Measurements from ENCODE around the gene NAALAD2. TPM values are rescaled to one million over a fixed set of nuclear protein-coding genes. Genes with fewer than 3 reads are reported as not detected.

Gene NAALAD2
- total RNA-seq, 1 experiment from 2014 or later, result 1.3 TPM

DNA sequence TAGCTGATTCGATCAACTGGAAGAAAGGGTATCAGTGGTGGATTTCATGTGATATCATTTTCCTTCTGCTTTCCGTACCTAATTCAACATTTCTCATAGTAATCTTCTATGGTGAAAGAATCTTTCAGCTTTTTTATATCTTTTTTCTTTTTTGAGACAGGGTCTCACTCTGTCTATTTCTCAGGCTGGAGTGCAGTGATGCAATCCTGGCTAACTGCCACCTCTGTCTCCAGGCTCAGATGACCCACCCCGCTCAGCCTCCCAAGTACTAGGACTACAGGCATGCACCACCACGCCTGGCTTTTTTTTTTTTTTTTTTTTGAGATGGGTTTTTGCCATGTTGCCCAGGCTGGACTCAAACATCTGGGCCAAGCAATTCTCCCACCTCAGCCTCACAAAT lies 107.0 kb downstream of the NAALAD2 start:
- DNase-seq (ENCODE audit: low read depth), result no peak

Small RNA genes lying within 50 kb of the gene (small RNA-seq; reads per million reads assigned to genes)
- gene RF00275, result not detected

Other genes starting within 250 kb of the NAALAD2 start
- not detected in 2 replicates for gene TRIM49D1, start 212.4 kb upstream of the NAALAD2 start, total RNA-seq (2014; rRNA removed; shearing (Covaris generic))
- not detected in 2 replicates for gene TRIM49D2, start 210.6 kb upstream of the NAALAD2 start, total RNA-seq (2014; rRNA removed; shearing (Covaris generic))
- not detected in 2 replicates for gene TRIM64, start 168.6 kb upstream of the NAALAD2 start, total RNA-seq (2014; rRNA removed; shearing (Covaris generic))
- gene TRIM49C, start 103.6 kb upstream of the NAALAD2 start, total RNA-seq (2014; rRNA removed; shearing (Covaris generic)), result not detected in 2 replicates
- not detected in 2 replicates for gene UBTFL1, start 48.7 kb upstream of the NAALAD2 start, total RNA-seq (2014; rRNA removed; shearing (Covaris generic))
- 83.9 and 91.9 TPM in 2 replicates for gene CHORDC1, start 88.4 kb downstream of the NAALAD2 start, total RNA-seq (2014; rRNA removed; shearing (Covaris generic))

All from HT1080 (cell line).